Esophagus muscularis mucosa (tissue), 3 donors: ENCODE data around the gene ERBB4.

Experiments used
- CTCF ChIP-seq, 3 experiments: fragments of 200-600 bp in 2 of 3; fragments of 450-650 bp in 1 of 3; sonication (generic) in 2 of 3; IDR thresholded peaks; one replicate each; pipeline ENCODE4 v1.5.1; 2017 to 2019; ENCODE audit warnings: antibody characterized with exemption in 3 of 3, mild to moderate bottlenecking in 2 of 3, moderate library complexity in 1 of 3
- POLR2A ChIP-seq: fragments of 450-650 bp; IDR thresholded peaks from one replicate; pipeline ENCODE4 v1.6.1; 2017; ENCODE audit warnings: antibody characterized with exemption, moderate library complexity, mild to moderate bottlenecking, low read depth
- POLR2AphosphoS5 ChIP-seq, 2 donors: sonication (generic); formaldehyde crosslinking; IDR thresholded peaks; one replicate each; pipeline ENCODE4 v1.6.1; 2017; ENCODE audit warnings: antibody characterized with exemption in 2 of 2

- TF ChIP-seq POLR2A (no peak), CTCF (IDR thresholded peaks at IDR 0.05) (no peak), POLR2AphosphoS5 (IDR thresholded peaks at IDR 0.05) (no peak)
Observed at GRCh38 chr2:212109217-212109616, 429.4 kb downstream of the ERBB4 start.
